Tibial nerve (tissue), 3 donors: ENCODE data around the gene HNRNPUL1.

Experiments used
- CTCF ChIP-seq, 5 experiments: fragments of 200-600 bp in 3 of 5; fragments of 450-650 bp in 2 of 5; sonication (generic) in 3 of 5; IDR thresholded peaks; one replicate each; pipeline ENCODE4 v1.5.1; 2016 to 2019; ENCODE audit warnings: antibody characterized with exemption in 5 of 5, mild to moderate bottlenecking in 3 of 5, moderate library complexity in 2 of 5
- POLR2A ChIP-seq, 2 donors: fragments of 450-650 bp; IDR thresholded peaks; one replicate each; pipeline ENCODE4 v1.6.1; 2017; ENCODE audit warnings: antibody characterized with exemption in 2 of 2, mild to moderate bottlenecking in 2 of 2, moderate library complexity in 2 of 2

GRCh38 chr19:41233748-41234240, 30.4 kb upstream of the HNRNPUL1 start:
- TF ChIP-seq CTCF (IDR thresholded peaks at IDR 0.05) (no peak), POLR2A (IDR thresholded peaks at IDR 0.05) (no peak)
